HT1080 (cell line): ENCODE measurements around the gene SEC22A. TPM values are rescaled to one million over a fixed set of nuclear protein-coding genes. Genes with fewer than 3 reads are reported as not detected.

Experiments
- DNase-seq: peaks from one replicate; pipeline ENCODE4 v3.0.0-alpha.2; 2015; ENCODE audit warnings: low read depth
- total RNA-seq: library from RNA; depleted of rRNA; stranded (reverse); fragments of >200 nt; shearing (Covaris generic); gene quantifications from 2 replicates; pipeline ENCODE4 v1.2.3, GENCODE V29; 2014

The SEC22A gene
- total RNA-seq, 1 experiment from 2014 or later: 40.3 TPM

- no peak for DNase-seq
Measured at GRCh38 chr3:123262868-123263267, 61.1 kb downstream of the SEC22A start.

- no peak for DNase-seq
Measured at GRCh38 chr3:123263941-123264340, 62.2 kb downstream of the SEC22A start.

GRCh38 chr3:123267821-123268220 lies 66.1 kb downstream of the SEC22A start:
- DNase-seq: no peak

- DNase-seq: no peak
Measured at GRCh38 chr3:123270818-123271217, 69.1 kb downstream of the SEC22A start.

- no peak for DNase-seq
Measured at GRCh38 chr3:123271466-123272159, 69.9 kb downstream of the SEC22A start.

GRCh38 chr3:123272547-123272946 lies 70.8 kb downstream of the SEC22A start:
- DNase-seq: peak; percentile 71

GRCh38 chr3:123275691-123276090 lies 73.9 kb downstream of the SEC22A start:
- DNase-seq: no peak

- no peak for DNase-seq
Measured at GRCh38 chr3:123276346-123277006, 74.7 kb downstream of the SEC22A start.

- no peak for DNase-seq
Measured at GRCh38 chr3:123277106-123277505, 75.4 kb downstream of the SEC22A start.

- no peak for DNase-seq
Measured at GRCh38 chr3:123278446-123278845, 76.7 kb downstream of the SEC22A start.

GRCh38 chr3:123279121-123279520 lies 77.4 kb downstream of the SEC22A start:
- DNase-seq: no peak

- DNase-seq: no peak
Measured at GRCh38 chr3:123281406-123281805, 79.7 kb downstream of the SEC22A start.

- no peak for DNase-seq
Measured at GRCh38 chr3:123281929-123282328, 80.2 kb downstream of the SEC22A start.

GRCh38 chr3:123282461-123282860 lies 80.7 kb downstream of the SEC22A start:
- DNase-seq: no peak

- DNase-seq: no peak
Measured at GRCh38 chr3:123283074-123283473, 81.3 kb downstream of the SEC22A start.

GRCh38 chr3:123283657-123284398 lies 82.1 kb downstream of the SEC22A start:
- no peak for DNase-seq

- no peak for DNase-seq
Measured at GRCh38 chr3:123284399-123285010, 82.8 kb downstream of the SEC22A start.

- peak; percentile 45 for DNase-seq
Measured at GRCh38 chr3:123285066-123285465, 83.3 kb downstream of the SEC22A start.

- DNase-seq: no peak
Measured at GRCh38 chr3:123285479-123285878, 83.7 kb downstream of the SEC22A start.

GRCh38 chr3:123285931-123286307 lies 84.2 kb downstream of the SEC22A start:
- no peak for DNase-seq

- peak; percentile 65 for DNase-seq
Measured at GRCh38 chr3:123286308-123287023, 84.7 kb downstream of the SEC22A start.
